PC-3 (cell line): ENCODE measurements around the gene AADAC. TPM values are rescaled to one million over a fixed set of nuclear protein-coding genes. Genes with fewer than 3 reads are reported as not detected.

Experiments
- ATAC-seq: fragments of 200-7000 bp; cut with Tn5 transposase; 2 replicates; pipeline ENCODE4 v1.9.1; 2020; ENCODE audit warnings: mild to moderate bottlenecking, moderate library complexity
- BruUV-seq: library from RNA; stranded (reverse); fragments of 400-500 nt; replicated peaks from 2 replicates; lab custom pipeline; 2021; lab: Mats Ljungman, UMichigan
- CTCF ChIA-PET: fragments of 300-600 bp; sonication (Branson Sonifier 250); formaldehyde crosslinking; loops from one replicate; lab custom pipeline; 2022; ENCODE audit warnings: antibody characterized with exemption; lab: Charles Lee
- POLR2A ChIA-PET: fragments of 300-600 bp; sonication (Branson Sonifier 250); formaldehyde crosslinking; loops from one replicate; lab custom pipeline; 2022; ENCODE audit warnings: antibody characterized with exemption; ENCODE audit not compliant: unreplicated experiment; lab: Charles Lee
- DNase-seq: peaks from one replicate; pipeline ENCODE4 v3.0.0-alpha.2; 2015
- H2AFZ ChIP-seq: fragments of 300-600 bp; sonication (generic); 2 replicates; pipeline ENCODE4 v1.6.0; 2016; ENCODE audit warnings: antibody characterized with exemption, low read length
- H3F3A ChIP-seq: fragments of 300-600 bp; sonication (generic); one replicate; pipeline ENCODE4 v1.6.0; 2017; ENCODE audit warnings: antibody characterized with exemption, low read length, control low read depth, mild to moderate bottlenecking; ENCODE audit not compliant: unreplicated experiment
- H3K27ac ChIP-seq: fragments of 300-600 bp; sonication (generic); 2 replicates; pipeline ENCODE4 v1.5.1; 2016; ENCODE audit warnings: mild to moderate bottlenecking, low read length
- H3K27me3 ChIP-seq: fragments of 300-600 bp; sonication (generic); 2 replicates; pipeline ENCODE4 v1.6.1; 2016; ENCODE audit warnings: low read length, mixed read lengths
- H3K36me3 ChIP-seq: fragments of 300-600 bp; sonication (generic); 2 replicates; pipeline ENCODE4 v1.6.1; 2016; ENCODE audit warnings: low read depth, mixed run types, low read length, mixed read lengths
- H3K4me1 ChIP-seq: fragments of 300-600 bp; sonication (generic); 2 replicates; pipeline ENCODE4 v1.5.1; 2016; ENCODE audit warnings: low read length; ENCODE audit not compliant: insufficient read depth
- H3K4me2 ChIP-seq: fragments of 300-600 bp; sonication (generic); 2 replicates; pipeline ENCODE4 v1.6.0; 2016; ENCODE audit warnings: low read length
- H3K4me3 ChIP-seq: fragments of 300-600 bp; sonication (generic); 2 replicates; pipeline ENCODE4 v1.5.1; 2016; ENCODE audit warnings: mild to moderate bottlenecking, low read length, mixed read lengths
- H3K79me2 ChIP-seq: fragments of 300-600 bp; sonication (generic); 2 replicates; pipeline ENCODE4 v1.6.1; 2017; ENCODE audit warnings: low read length, mixed read lengths
- H3K9ac ChIP-seq: fragments of 300-600 bp; sonication (generic); 2 replicates; pipeline ENCODE4 v1.6.0; 2016; ENCODE audit warnings: mild to moderate bottlenecking, low read length
- H3K9me2 ChIP-seq: fragments of 300-600 bp; sonication (generic); replicated peaks from 2 replicates; pipeline ENCODE4 v1.6.1; 2016; ENCODE audit warnings: mixed run types, low read length, mixed read lengths
- H3K9me3 ChIP-seq: fragments of 300-600 bp; sonication (generic); 2 replicates; pipeline ENCODE4 v1.6.1; 2016; ENCODE audit warnings: low read length, mixed read lengths
- H4K20me1 ChIP-seq: fragments of 300-600 bp; sonication (generic); 2 replicates; pipeline ENCODE4 v1.6.1; 2016; ENCODE audit warnings: low read length, mixed read lengths
- EZH2 ChIP-seq: fragments of 300-600 bp; sonication (generic); IDR thresholded peaks from one replicate; pipeline ENCODE4 v1.6.1; 2017; ENCODE audit warnings: antibody characterized with exemption, mild to moderate bottlenecking, low read length; ENCODE audit not compliant: unreplicated experiment
- EZH2phosphoT487 ChIP-seq: fragments of 300-600 bp; sonication (generic); IDR thresholded peaks from 2 replicates; pipeline ENCODE4 v1.6.1; 2018; ENCODE audit warnings: mild to moderate bottlenecking, antibody characterized with exemption, low read length, borderline replicate concordance
- intact Hi-C: fragments of 100-400 bp; cut with micrococcal nuclease; formaldehyde crosslinking; loops from 2 replicates; pipeline ENCODE4 v1.9.0; 2023
- total RNA-seq: library from RNA; depleted of rRNA; stranded (reverse); fragments of >200 nt; gene quantifications from 2 replicates; pipeline ENCODE4 v1.2.3, GENCODE V29; 2014
- TF ChIP-seq, protein P1 (sequence below): fragments of 300-600 bp; sonication (generic); conservative IDR thresholded peaks from 2 replicates; pipeline ENCODE4 v1.5.1; 2017; ENCODE audit warnings: antibody characterized with exemption, low read depth, mild to moderate bottlenecking, low read length

The AADAC gene
- total RNA-seq, 1 experiment from 2014 or later: 0.18 TPM

DNA sequence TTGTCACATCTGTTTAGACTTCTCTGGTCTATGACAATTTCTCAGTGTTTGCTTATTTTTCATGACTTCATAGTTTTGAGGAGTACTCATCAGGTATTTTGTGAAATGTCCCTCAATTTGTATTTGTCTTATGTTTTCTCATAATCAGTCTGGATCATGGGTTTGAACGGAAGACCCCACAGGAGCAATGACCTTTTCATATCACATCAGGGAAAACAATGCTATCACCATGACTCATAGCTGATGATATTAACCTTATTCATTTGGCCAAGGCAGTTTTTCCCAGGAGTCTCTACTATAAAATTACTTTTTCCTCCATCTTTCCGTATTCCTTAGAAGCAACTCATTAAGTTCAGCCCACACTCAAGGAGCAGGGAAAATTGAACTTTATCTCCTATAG, 47.5 kb upstream of the AADAC start:
- TF ChIP-seq EZH2: no peak
- TF ChIP-seq EZH2phosphoT487: no peak
- TF ChIP-seq, protein P1, sequence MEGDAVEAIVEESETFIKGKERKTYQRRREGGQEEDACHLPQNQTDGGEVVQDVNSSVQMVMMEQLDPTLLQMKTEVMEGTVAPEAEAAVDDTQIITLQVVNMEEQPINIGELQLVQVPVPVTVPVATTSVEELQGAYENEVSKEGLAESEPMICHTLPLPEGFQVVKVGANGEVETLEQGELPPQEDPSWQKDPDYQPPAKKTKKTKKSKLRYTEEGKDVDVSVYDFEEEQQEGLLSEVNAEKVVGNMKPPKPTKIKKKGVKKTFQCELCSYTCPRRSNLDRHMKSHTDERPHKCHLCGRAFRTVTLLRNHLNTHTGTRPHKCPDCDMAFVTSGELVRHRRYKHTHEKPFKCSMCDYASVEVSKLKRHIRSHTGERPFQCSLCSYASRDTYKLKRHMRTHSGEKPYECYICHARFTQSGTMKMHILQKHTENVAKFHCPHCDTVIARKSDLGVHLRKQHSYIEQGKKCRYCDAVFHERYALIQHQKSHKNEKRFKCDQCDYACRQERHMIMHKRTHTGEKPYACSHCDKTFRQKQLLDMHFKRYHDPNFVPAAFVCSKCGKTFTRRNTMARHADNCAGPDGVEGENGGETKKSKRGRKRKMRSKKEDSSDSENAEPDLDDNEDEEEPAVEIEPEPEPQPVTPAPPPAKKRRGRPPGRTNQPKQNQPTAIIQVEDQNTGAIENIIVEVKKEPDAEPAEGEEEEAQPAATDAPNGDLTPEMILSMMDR: no peak
- POLR2A ChIA-PET: no interaction called here
- no TSS peak for BruUV-seq

DNA sequence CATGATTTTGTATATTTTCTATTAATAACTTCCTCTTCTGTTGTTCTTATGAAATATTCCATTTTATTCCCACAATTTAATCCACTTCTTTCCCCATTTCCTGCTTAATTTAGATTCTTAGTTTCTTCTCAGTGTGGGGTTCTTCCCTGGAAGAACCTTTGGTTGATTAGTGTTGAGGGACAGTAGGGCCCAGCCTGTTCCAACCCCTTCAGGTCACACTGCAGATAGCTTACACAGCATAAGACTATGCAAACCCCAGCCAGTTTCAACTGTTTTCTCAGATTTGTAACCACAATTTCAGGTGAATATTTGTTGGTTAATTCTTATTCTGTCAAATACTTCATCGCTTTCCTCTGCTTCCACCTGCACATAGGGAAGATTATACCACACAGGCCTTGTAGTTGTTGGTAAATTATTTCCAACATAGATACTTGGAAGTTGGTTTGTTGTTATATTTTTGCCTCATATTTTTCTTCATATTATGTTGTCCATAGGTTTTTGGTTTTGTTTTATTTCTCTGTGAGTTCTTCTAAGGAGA, 45.5 kb upstream of the AADAC start:
- H3K4me1 ChIP-seq: peaks cover 47% of the 10 kb centered on the region
- no peaks in the 10 kb centered on the region for H4K20me1 ChIP-seq
- H2AFZ ChIP-seq: no peak overlapping the region
- POLR2A ChIA-PET: interaction anchor here (0.6 kb wide), 1 partner anchor 391 kb away, joined by 13 read pairs; no protein-coding TSS in a partner anchor
- peak overlapping the region; percentile 58 for H3K9ac ChIP-seq
- intact Hi-C loops: no loop called here
- TF ChIP-seq EZH2phosphoT487 (no peak), EZH2 (no peak)
- TF ChIP-seq, protein P1: no peak
- peak overlapping the region; percentile 25; the same call in 1 of the 2 replicates for H3K4me2 ChIP-seq
- no peaks in the 10 kb centered on the region for H3K27me3 ChIP-seq
- no peaks in the 10 kb centered on the region for H3K9me2 ChIP-seq
- H3K27ac ChIP-seq: peak overlapping the region; percentile 88
- CTCF ChIA-PET: no interaction called here
- no peaks in the 10 kb centered on the region for H3F3A ChIP-seq
- H3K36me3 ChIP-seq: no peaks in the 10 kb centered on the region
- no peak overlapping the region for H3K4me3 ChIP-seq
- no peaks in the 10 kb centered on the region for H3K79me2 ChIP-seq
- DNase-seq (no peak), ATAC-seq (no peak)
- H3K9me3 ChIP-seq: no peaks in the 10 kb centered on the region
- BruUV-seq: no TSS peak

More for the DNA sequence above, 47.5 kb upstream of the AADAC start:
- intact Hi-C loops: no loop called here
- DNase-seq (peak; percentile 75), ATAC-seq (peak; percentile 39)
- no peaks in the 10 kb centered on the region for H3K9me3 ChIP-seq
- CTCF ChIA-PET: no interaction called here
- H3K27ac ChIP-seq: peak overlapping the region; percentile 88
- H3K79me2 ChIP-seq: no peaks in the 10 kb centered on the region
- H3K9ac ChIP-seq: peak overlapping the region; percentile 58
- H3K4me1 ChIP-seq: peaks cover 47% of the 10 kb centered on the region
- H3F3A ChIP-seq: no peaks in the 10 kb centered on the region
- H3K36me3 ChIP-seq: no peaks in the 10 kb centered on the region
- H3K4me2 ChIP-seq: peak overlapping the region; percentile 39; the same call in 1 of the 2 replicates
- no peaks in the 10 kb centered on the region for H3K27me3 ChIP-seq
- no peak overlapping the region for H2AFZ ChIP-seq
- no peaks in the 10 kb centered on the region for H3K9me2 ChIP-seq
- H4K20me1 ChIP-seq: no peaks in the 10 kb centered on the region
- H3K4me3 ChIP-seq: no peak overlapping the region

DNA sequence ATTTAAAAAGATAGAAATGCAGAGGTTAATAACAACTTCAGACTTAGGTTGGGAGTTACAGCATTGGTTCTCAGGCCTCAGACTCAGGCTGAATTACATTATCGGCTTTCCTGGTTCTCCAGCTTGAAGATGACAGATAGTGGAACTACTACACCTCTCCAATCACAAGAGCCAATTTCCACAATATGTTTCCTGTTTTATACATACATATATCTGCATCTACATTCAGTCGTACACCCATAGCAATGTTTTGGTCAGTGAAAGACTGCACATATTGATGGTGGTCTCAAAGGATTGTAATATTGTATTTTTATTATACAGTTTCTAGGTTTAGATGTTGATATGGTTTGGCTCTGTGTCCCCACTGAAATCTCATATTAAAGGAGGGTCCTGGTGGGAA, 44.7 kb upstream of the AADAC start:
- no TSS peak for BruUV-seq
- H3K36me3 ChIP-seq: no peaks in the 10 kb centered on the region
- no peak for TF ChIP-seq EZH2phosphoT487
- TF ChIP-seq, protein P1: no peak
- ChIA-PET POLR2A (no interaction called here), CTCF (no interaction called here)
- no peaks in the 10 kb centered on the region for H4K20me1 ChIP-seq
- H2AFZ ChIP-seq: no peak overlapping the region
- H3F3A ChIP-seq: no peaks in the 10 kb centered on the region
- H3K9me2 ChIP-seq: no peaks in the 10 kb centered on the region
- peak overlapping the region; percentile 88 for H3K27ac ChIP-seq
- ATAC-seq (no peak), DNase-seq (no peak)
- H3K9me3 ChIP-seq: no peaks in the 10 kb centered on the region
- H3K4me1 ChIP-seq: peaks cover 47% of the 10 kb centered on the region
- H3K4me2 ChIP-seq: 0 out of 2 replicates have a peak overlapping the region, but pooled peaks have one; percentile 67
- no peaks in the 10 kb centered on the region for H3K27me3 ChIP-seq
- no peak overlapping the region for H3K4me3 ChIP-seq
- peak overlapping the region; percentile 58 for H3K9ac ChIP-seq
- intact Hi-C loops: no loop called here
- no peaks in the 10 kb centered on the region for H3K79me2 ChIP-seq
